Stimulated activated CD4-positive, alpha-beta T cell treated with anti-CD3 and anti-CD28 coated beads, Interleukin-15, amount 100 ng/mL, for 1 hour (primary cell): ENCODE data around the gene TMEM131L.
"Not testable (repeated sequence)": the region's sequence is repeated elsewhere in the genome, so short reads cannot be mapped to it uniquely, and the experiment has no call there.

Experiments
- DNase-seq, 2 donors: peaks; one replicate each; pipeline ENCODE4 v3.0.0-alpha.2; 2020; ENCODE audit warnings: low read depth in 1 of 2, low spot score in 1 of 2

TMEM131L gene

DNA sequence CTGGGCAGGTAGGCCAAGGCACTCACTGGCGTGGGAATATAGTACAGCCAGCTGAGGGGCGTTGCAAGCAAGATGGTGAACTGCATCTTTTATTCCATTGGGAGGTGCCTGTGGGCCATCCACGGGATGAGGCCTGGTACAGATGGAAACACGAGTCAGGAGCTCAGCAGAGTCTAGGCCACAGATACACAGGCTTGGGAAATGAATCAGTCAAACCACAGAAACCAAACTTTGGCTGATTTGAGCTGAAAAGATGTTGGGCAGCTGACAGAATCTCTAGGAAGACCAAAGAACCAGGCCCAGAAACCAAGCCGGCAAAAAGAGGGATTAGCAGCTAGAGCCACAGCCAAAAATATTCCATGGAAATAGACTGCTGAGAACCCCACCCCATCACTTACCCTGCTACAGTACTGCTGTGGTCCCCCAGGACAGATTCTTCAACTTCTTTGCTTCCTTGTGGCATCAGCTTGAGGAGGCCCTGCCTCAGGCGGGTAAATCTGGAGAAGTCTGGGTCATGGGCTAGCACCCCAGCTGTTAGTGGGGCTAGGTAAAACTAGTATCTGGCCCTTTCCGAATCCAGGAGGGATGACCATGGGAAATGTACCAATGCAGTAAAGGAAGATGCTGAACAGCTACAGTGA lies 75.4 kb downstream of the TMEM131L start:
- DNase-seq: no peak

DNA sequence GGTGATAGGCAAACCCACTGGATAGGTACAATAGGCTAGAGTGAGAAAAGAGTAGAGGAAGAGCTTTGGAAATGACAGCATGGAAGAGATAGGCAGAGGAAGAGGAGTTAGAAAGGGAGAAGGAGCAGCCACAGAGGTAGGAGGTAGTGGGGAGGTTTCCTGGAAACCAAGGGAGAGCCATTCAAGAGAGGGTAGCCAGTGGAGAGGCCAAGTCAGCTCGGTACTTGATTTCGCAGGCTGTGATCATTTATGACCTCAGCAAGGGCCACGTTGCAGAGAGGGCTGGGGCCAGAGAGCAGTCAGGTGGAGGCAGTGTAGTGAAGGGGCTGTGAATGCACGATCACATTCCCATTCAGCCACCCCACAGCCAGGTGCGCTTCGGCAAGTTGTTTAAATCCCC lies 76.0 kb downstream of the TMEM131L start:
- DNase-seq: no peak

GRCh38 chr4:153542834-153543233 lies 76.7 kb downstream of the TMEM131L start:
- DNase-seq: no peak

DNA sequence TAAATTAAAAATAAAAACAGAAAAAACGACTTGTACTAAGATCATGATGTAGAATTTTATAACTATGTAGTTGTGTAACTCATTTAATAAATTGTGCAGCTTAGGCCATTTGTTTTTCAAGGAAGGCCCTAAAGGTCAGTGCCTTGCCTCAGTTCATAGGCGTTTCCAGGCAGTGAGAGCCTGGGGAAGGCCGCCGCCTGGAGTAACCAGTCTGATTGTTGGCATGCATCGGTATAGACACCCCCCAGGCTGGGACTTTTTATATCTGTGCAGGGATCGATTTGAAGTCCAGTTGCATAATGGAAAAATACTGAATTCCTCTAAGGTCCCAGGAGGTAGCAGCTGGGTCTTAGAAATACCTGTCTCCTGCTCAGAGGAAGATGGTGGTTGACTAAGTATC lies 77.2 kb downstream of the TMEM131L start:
- no peak for DNase-seq

- DNase-seq: no peak
These were observed 79.7 kb downstream of the TMEM131L start for GRCh38 chr4:153545822-153546221.

DNA sequence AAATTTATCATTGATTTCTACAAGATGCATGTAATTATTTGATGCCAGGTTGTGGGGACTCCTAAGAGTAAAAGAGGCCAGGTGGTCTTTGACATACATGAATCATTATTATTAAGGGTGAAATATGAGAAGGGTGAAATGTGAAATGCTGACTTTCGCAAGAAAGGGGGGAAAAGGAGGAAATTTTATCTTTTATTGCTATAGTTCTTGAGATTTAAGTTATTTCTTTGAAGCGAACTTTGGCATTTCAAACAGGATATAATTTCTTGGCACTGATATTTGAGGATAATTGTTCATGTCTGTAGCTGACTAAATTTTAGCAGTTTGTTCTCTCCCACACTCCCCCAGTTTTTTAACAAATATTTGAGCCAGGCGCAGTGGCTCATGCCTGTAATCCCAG lies 80.1 kb downstream of the TMEM131L start:
- no peak for DNase-seq

- DNase-seq: no peak
These were observed 81.4 kb downstream of the TMEM131L start for GRCh38 chr4:153547520-153547919.

DNA sequence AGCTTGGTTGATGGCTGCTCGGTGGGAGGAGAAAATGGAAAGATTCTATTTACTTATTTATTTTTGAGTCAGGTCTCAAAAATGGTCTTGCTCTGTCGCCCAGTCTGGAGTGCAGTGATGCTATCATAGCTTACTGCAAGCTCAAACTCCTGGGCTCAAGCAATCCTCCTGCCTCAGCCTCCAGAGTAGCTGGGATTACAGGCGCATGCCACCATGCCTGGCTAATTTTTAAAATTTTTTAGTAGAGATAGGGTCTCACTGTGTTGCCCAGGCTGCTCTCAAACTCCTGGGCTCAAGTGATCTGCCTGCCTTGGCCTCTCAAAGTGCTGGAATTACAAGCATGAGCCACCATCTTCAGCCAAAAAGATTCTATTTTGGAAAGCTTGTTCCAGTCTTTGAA lies 82.7 kb downstream of the TMEM131L start:
- DNase-seq: not testable (repeated sequence)

DNA sequence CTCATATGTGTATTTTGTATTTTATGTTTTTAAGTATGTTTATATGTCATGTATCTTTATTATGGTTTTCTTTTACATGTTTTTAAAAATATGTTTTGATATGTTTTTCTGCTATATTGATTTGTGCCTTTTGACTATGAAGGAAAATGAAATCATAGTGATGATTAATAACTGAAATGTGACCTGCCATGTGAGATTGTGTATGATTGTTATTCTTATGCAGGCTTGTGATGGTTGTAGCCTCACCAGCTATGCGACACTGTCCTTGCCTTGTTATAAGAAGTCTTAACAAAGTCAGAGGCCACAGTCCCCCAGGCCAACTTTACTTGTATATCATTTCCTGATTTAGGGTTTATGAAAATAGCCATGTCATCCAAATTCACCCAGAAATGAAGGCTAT lies 83.2 kb downstream of the TMEM131L start:
- DNase-seq: no peak

GRCh38 chr4:153553155-153553818 lies 87.1 kb downstream of the TMEM131L start:
- DNase-seq: no peak

DNA sequence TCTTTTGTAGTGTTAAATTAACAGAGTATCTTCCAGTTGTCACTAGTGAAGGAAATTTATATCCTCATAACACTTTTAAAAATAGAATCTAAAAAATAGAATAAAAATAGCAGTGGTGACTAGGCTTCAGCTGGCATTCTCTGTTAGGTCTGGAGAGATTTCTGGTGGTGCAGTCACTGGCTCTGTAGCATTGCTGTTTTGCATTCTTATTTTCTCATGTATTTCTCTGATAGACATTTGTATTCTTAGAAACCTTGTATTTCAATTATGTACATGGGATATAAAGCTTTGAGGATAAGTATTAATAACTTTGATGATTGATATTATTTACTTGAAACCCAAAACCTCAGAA lies 87.6 kb downstream of the TMEM131L start:
- DNase-seq: no peak

DNA sequence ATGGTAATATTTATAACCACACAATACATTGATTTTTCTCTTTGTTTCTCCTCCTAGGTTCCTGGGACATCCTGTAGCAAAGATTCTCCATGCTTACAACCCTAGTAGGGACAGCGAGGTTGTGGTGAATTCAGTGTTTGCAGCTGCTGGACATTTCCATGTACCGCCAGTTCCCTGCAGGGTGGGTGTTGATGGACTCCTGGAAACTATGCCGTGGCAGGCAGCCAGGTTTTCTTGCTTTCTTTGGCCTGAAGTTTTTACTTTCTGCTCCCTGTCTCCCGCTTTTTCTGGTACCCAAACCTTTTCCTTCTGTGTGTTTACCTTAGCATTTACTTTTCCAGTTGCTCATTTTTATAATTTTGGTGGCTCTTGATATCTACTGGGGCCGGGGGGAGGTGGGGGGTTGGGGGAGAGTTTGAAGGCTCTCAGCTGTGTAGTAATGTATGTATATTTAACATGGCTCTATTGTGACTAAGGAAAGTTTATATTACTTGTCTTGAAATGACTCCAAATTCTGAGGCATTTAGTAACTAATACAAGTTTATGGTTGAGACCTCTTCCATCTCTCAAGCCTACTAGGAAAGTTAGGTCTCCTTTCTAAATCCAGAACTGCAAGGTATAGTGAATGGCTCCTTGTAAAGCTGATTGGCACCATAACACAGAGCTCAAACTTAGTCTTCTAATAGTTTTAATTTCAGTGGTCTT lies 89.7 kb downstream of the TMEM131L start:
- DNase-seq: no peak

DNA sequence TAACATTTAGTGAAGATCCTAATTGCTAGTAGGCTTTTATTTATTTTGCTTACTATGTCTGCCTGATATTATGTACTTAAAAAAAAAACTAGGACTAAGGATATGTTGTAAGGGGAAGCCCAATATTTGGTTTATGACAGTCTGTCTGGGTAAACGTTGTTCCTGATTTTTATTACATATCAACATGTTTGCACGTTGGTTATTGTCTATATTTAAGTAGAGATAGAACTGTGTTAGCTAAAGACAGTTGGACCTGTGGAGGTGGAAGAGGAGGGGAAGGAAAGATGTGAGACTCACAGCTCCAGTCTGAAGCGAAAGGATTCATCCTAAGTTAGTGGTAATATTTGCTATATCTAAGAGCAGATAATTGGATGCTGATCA lies 90.3 kb downstream of the TMEM131L start:
- no peak for DNase-seq

- no peak for DNase-seq
These were observed 94.7 kb downstream of the TMEM131L start for GRCh38 chr4:153560908-153561307.

DNA sequence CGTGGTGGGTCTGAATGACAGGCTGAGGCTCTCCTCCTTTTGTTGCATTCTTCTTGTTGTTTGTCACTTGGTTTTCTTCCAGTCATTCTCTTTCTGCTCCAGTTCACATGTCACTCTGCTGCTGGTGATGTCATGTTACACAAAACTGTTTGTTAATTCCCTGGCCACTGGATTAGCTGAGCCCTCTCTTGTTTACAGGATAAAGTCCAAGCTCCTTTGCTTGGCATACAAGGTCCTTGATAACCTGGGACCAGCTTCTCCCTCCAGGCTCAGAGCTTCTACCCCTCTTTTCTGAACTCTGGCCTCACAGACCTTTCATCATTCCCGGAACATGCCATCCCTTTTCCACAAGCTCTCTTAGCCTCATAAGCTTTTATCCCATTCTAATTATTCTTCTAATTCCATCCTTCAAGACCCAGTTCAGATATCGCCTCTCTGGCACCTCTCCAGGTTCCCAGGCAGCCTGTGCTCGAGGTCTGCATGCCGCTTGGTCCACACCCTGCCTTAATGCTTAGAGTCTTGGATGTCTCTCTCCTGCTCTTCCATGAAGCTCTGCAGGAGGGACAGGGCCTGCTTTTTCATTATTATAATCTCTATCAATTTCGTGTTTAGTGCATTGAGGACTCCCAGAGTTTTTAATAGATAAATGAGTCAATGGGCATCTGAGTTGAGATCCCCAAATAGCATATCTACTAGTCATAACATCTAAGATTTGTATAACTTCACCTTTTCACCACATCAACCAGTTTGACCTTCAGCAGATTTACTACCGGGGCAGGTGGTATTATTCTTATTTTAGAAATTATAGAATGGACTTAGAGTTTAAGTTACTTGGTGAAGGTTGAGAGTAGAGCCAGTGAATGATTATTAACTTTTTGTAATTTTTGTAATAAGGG lies 98.7 kb downstream of the TMEM131L start:
- DNase-seq: no peak

- no peak for DNase-seq
These were observed 100.5 kb downstream of the TMEM131L start for GRCh38 chr4:153566631-153567150.

GRCh38 chr4:153567660-153568059 lies 101.5 kb downstream of the TMEM131L start:
- DNase-seq: not testable (repeated sequence)

GRCh38 chr4:153570228-153570973 lies 104.2 kb downstream of the TMEM131L start:
- no peak for DNase-seq

GRCh38 chr4:153571006-153571545 lies 104.9 kb downstream of the TMEM131L start:
- DNase-seq: no peak

DNA sequence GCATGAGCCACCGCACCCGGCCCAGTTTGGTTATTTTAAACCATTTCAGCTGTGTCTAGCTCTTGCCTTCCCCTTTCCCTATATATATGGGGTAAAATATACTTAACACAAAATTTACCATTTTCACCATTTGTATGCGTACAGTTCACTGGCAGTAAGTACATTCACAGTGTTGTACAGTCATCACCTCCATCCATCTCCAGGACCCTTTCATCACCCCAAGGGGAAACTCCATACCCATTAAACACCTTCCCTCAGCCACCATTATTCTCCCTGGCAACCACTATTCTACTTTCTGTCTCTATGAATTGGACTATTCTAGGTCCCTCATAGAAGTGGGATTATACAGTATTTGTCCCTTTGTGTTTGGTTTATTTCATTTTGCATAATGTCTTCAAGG lies 106.4 kb downstream of the TMEM131L start:
- DNase-seq: no peak
